Measurements from ENCODE around the gene PDLIM7. TPM values are rescaled to one million over a fixed set of nuclear protein-coding genes. Genes with fewer than 3 reads are reported as not detected.

The PDLIM7 gene
- total and polyA plus RNA-seq, 2 of the 4 experiments (the other 2 are of a cell fraction), result 70.4 to 534 TPM

DNA sequence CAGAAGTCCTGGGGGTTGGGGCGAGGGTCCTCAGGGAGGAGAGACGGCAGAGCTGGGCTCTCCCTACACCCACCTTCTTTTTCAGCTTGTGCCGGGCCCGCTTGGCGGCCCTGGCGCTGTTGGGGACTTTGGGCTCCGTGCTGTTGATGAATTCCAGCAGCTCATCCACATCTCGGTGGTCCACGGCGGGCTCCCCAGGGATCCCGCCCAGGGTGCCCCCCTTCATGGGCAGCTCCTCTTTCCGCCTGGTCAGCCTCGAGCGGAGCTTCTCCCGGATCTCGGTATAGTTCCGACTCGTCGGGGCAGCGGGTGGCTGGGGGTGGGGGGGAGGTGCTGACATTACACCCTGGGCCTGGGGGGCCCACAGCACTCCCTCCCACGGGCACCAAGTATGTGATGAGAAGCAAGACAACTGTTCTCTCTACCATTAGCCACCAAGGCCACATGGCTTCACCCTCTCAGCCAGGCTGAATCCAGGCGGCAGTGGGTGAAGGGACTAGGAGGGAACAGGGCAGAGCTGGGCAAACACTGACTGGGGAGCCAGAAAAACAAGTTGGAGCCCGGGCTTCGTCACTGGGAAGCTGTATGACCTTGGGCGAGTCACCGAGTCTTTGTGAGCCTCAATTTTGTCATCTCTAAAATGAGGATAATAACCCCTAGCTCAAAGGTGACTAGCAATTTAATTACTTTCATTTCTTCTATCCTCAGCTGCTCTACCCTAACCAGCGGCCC lies 34.0 kb upstream of the PDLIM7 start:
- Histone ChIP-seq H4K8ac (ENCODE audit: low read depth in 2 of 2, low read length in 2 of 2) (no peak overlapping the region), H3K9me1 (ENCODE audit: insufficient read depth, low read length) (peaks cover 9% of the 10 kb centered on the region; the same call in 1 of the 2 replicates), H3K4me2 (ENCODE audit: low read depth, low read length) (no peak overlapping the region), H3K36me3 (ENCODE audit: control insufficient read depth, insufficient read depth, low read length) (peaks cover 84% of the 10 kb centered on the region), H3K23ac (ENCODE audit: low read depth, low read length) (no peak overlapping the region), H3K79me1 (ENCODE audit: low read depth in 1 of 2, low read length in 2 of 2) (peaks cover 51 to 79% of the 10 kb centered on the region in 2 experiments), H3K4ac (ENCODE audit: low read depth, low read length) (no peak overlapping the region), H4K20me1 (ENCODE audit: insufficient read depth, low read length) (peaks cover 16% of the 10 kb centered on the region), H2BK5ac (ENCODE audit: low read depth, low read length, poor library complexity, severe bottlenecking) (no peak overlapping the region), H2BK15ac (ENCODE audit: low read depth, low read length) (no peak overlapping the region), H3K18ac (ENCODE audit: low read depth, low read length) (no peak overlapping the region), H3K27me3 (ENCODE audit: control insufficient read depth, insufficient read depth, low read length) (no peaks in the 10 kb centered on the region), H2BK120ac (ENCODE audit: low read depth, low read length) (no peak overlapping the region), H3K9ac (ENCODE audit: low read depth, low read length) (no peak overlapping the region), H3K9me3 (ENCODE audit: control insufficient read depth, insufficient read depth, low read length) (no peaks in the 10 kb centered on the region), H3K56ac (ENCODE audit: extremely low read depth, insufficient read depth, low read length) (no peak overlapping the region), H4K91ac (ENCODE audit: insufficient read depth, low read depth, low read length) (no peak overlapping the region), H3K4me1 (ENCODE audit: control insufficient read depth, insufficient read depth, low read length) (peaks cover 2% of the 10 kb centered on the region; the same call in 1 of the 2 replicates), H2BK20ac (ENCODE audit: low read depth, low read length) (no peak overlapping the region), H4K5ac (ENCODE audit: low read depth, low read length) (no peak overlapping the region), H2AK9ac (replicated peaks; ENCODE audit: low read depth, low read length, poor library complexity) (no peak overlapping the region), H3K27ac (ENCODE audit: insufficient read depth, low read length) (no peak overlapping the region), H3K14ac (replicated peaks; ENCODE audit: low read depth, low read length) (no peak overlapping the region), H3K4me3 (ENCODE audit: insufficient read depth, low read depth, low read length) (no peak overlapping the region), H2AFZ (replicated peaks; ENCODE audit: low read length, poor library complexity) (no peak overlapping the region), H2AK5ac (ENCODE audit: low read depth, low read length) (no peak overlapping the region)
- CTCF ChIA-PET, result no interaction called here
- POLR2A ChIA-PET (ENCODE audit: unreplicated experiment), result no interaction called here
- intact Hi-C loops (cut with micrococcal nuclease) (no loop called here), dilution Hi-C loops (cut with HindIII; ENCODE audit: low sequenced_read_pairs, unreplicated experiment) (no loop called here), in situ Hi-C loops (cut with MboI; ENCODE audit: low sequenced_read_pairs) (no loop called here)
- ATAC-seq (ENCODE audit: low read depth) (no peak), DNase-seq (no peak)
- no TSS peak for BruUV-seq (replicated peaks)
- 88% methylated on average over 1 of the region's 27 CpGs; no CpG with 5 or more reads in 1 of the 2 experiments for WGBS, 2 experiments (ENCODE audit: extremely low coverage in 2 of 2, insufficient read length in 1 of 2)
- TF ChIP-seq MAFK (IDR thresholded peaks at IDR 0.05; ENCODE audit: low read depth, low read length), result no peak
- TF ChIP-seq MXI1 (IDR thresholded peaks at IDR 0.05; ENCODE audit: borderline replicate concordance, low read depth, low read length), result no peak
- TF ChIP-seq CHD1 (IDR thresholded peaks at IDR 0.05; ENCODE audit: low read depth, low read length), result no peak
- TF ChIP-seq CTCF (conservative IDR thresholded peaks at IDR 0.05; ENCODE audit: low read depth, low read length), result no peak
- TF ChIP-seq RCOR1 (IDR thresholded peaks at IDR 0.05; ENCODE audit: insufficient replicate concordance, low read length), result no peak
- TF ChIP-seq CEBPB (IDR thresholded peaks at IDR 0.05; ENCODE audit: low read depth, low read length), result no peak
- TF ChIP-seq MAZ (IDR thresholded peaks at IDR 0.05; ENCODE audit: borderline replicate concordance, low read depth, low read length), result no peak
- TF ChIP-seq RFX5 (IDR thresholded peaks at IDR 0.05; ENCODE audit: low read depth, low read length), result no peak
- TF ChIP-seq POLR2A (IDR thresholded peaks at IDR 0.05; ENCODE audit: low read depth, low read length), result no peak
- TF ChIP-seq BHLHE40 (IDR thresholded peaks at IDR 0.05; ENCODE audit: low read depth, low read length), result no peak
- no peak for TF ChIP-seq ELK1 (IDR thresholded peaks at IDR 0.05; ENCODE audit: borderline replicate concordance, low read depth, low read length)
- TF ChIP-seq NFE2L2 (IDR thresholded peaks at IDR 0.05; ENCODE audit: low read depth, low read length), result no peak
- TF ChIP-seq SMC3 (IDR thresholded peaks at IDR 0.05; ENCODE audit: low read depth, low read length), result no peak
- no peak for TF ChIP-seq FOS (IDR thresholded peaks at IDR 0.05; ENCODE audit: low read depth, low read length)
- TF ChIP-seq RAD21 (IDR thresholded peaks at IDR 0.05; ENCODE audit: low read length), result no peak
- no peak for TF ChIP-seq USF2 (IDR thresholded peaks at IDR 0.05; ENCODE audit: low read depth, low read length)

Measured in IMR-90 (cell line).